Spinal cord (tissue), 10 donors: ENCODE data around the gene MORN2. TPM values are rescaled to one million over a fixed set of nuclear protein-coding genes. Genes with fewer than 3 reads are reported as not detected.

Source experiments
- DNase-seq, 6 donors: peaks; one replicate each; pipeline versions ENCODE4 v3.0.0 to v3.0.0-alpha.2; 2013 to 2015; ENCODE audit warnings: low spot score in 6 of 6, low read depth in 4 of 6
- H3K27ac ChIP-seq: one replicate; pipeline ENCODE4 v1.5.1; 2013; ENCODE audit warnings: low read depth, low read length, control low read depth
- H3K27me3 ChIP-seq: one replicate; pipeline ENCODE4 v1.6.1; 2013; ENCODE audit warnings: low read length; ENCODE audit not compliant: control insufficient read depth, insufficient read depth
- H3K36me3 ChIP-seq: one replicate; pipeline ENCODE4 v1.6.1; 2013; ENCODE audit warnings: low read length; ENCODE audit not compliant: control insufficient read depth, insufficient read depth
- H3K4me1 ChIP-seq: one replicate; pipeline ENCODE4 v1.6.1; 2013; ENCODE audit warnings: low read length; ENCODE audit not compliant: control insufficient read depth, insufficient read depth
- H3K4me3 ChIP-seq: one replicate; pipeline ENCODE4 v1.5.1; 2013; ENCODE audit warnings: low read depth, low read length, control low read depth
- H3K9me3 ChIP-seq: one replicate; pipeline ENCODE4 v1.6.1; 2013; ENCODE audit warnings: low read length; ENCODE audit not compliant: control insufficient read depth, insufficient read depth
- WGBS: methylation state at CpG from one replicate; pipeline ENCODE4 v1.1.5; 2013; ENCODE audit warnings: missing lambda C conversion rate; ENCODE audit not compliant: insufficient coverage; 5-methylcytosine and 5-hydroxymethylcytosine counted together
- polyA plus RNA-seq, 2 donors: library from polyadenylated mRNA; unstranded; fragments of 120-200 nt; gene quantifications; one replicate each; pipeline ENCODE4 v1.2.1, GENCODE V29; 2013; ENCODE audit not compliant: insufficient read length in 2 of 2
- total RNA-seq, 2 donors: library from RNA; depleted of rRNA in 1 of 2; stranded (reverse); fragments of 120-200 nt in 1 of 2; fragments of >200 nt in 1 of 2; gene quantifications; one replicate each; pipeline versions ENCODE4 v1.2.3 to v1.2.4, GENCODE V29; 2013 to 2014
- donor health status: healthy.

The MORN2 gene
- total and polyA plus RNA-seq, 4 donors: 16.7 to 60.2 (median 44.6) TPM

GRCh38 chr2:38850045-38850444, 25.7 kb upstream of the MORN2 start:
- Histone ChIP-seq H3K27me3 (no peaks in the 10 kb centered on the region), H3K36me3 (peaks cover 25% of the 10 kb centered on the region), H3K9me3 (no peaks in the 10 kb centered on the region), H3K27ac (no peak overlapping the region), H3K4me3 (no peak overlapping the region), H3K4me1 (no peaks in the 10 kb centered on the region)
- 100% methylated on average over 2 of the region's 3 CpGs for WGBS
- DNase-seq: no peak

- WGBS: no CpG with 5 or more reads among the region's 1 CpG
- Histone ChIP-seq H3K9me3 (no peaks in the 10 kb centered on the region), H3K27me3 (no peaks in the 10 kb centered on the region), H3K4me1 (no peaks in the 10 kb centered on the region), H3K4me3 (no peak overlapping the region), H3K36me3 (peaks cover 23% of the 10 kb centered on the region), H3K27ac (no peak overlapping the region)
- DNase-seq: no peak
Observed at GRCh38 chr2:38856165-38856564, 19.6 kb upstream of the MORN2 start.

DNA sequence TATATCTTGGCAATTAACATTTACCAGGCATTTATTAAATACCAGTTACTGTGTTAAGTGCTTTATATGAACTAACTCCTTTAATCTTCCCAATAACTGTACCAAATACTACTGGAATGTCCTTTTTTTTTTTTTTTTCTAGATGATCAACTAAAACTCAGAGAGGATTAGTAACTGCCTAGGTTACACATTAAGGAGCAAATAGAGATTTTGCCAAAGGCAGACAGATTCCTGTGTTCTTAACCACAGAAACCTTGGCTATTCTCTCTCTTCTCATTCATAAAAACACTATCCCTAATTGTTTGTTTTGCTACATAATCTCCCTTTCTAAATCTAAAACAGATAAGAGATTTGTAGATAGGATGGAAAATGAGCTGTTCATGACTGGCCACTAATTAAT, 13.3 kb upstream of the MORN2 start:
- no peaks in the 10 kb centered on the region for H3K27me3 ChIP-seq
- H3K4me1 ChIP-seq: no peaks in the 10 kb centered on the region
- peaks cover 18% of the 10 kb centered on the region for H3K36me3 ChIP-seq
- H3K9me3 ChIP-seq: no peaks in the 10 kb centered on the region
- no peak overlapping the region for H3K27ac ChIP-seq
- DNase-seq: no peak
- H3K4me3 ChIP-seq: no peak overlapping the region

- Histone ChIP-seq H3K27ac (no peak overlapping the region), H3K36me3 (peaks cover 20% of the 10 kb centered on the region), H3K4me3 (no peak overlapping the region), H3K27me3 (no peaks in the 10 kb centered on the region), H3K9me3 (no peaks in the 10 kb centered on the region), H3K4me1 (no peaks in the 10 kb centered on the region)
- DNase-seq: no peak
- WGBS: no CpG with 5 or more reads among the region's 2 CpGs
Observed at GRCh38 chr2:38863061-38863695, 12.6 kb upstream of the MORN2 start.

DNA sequence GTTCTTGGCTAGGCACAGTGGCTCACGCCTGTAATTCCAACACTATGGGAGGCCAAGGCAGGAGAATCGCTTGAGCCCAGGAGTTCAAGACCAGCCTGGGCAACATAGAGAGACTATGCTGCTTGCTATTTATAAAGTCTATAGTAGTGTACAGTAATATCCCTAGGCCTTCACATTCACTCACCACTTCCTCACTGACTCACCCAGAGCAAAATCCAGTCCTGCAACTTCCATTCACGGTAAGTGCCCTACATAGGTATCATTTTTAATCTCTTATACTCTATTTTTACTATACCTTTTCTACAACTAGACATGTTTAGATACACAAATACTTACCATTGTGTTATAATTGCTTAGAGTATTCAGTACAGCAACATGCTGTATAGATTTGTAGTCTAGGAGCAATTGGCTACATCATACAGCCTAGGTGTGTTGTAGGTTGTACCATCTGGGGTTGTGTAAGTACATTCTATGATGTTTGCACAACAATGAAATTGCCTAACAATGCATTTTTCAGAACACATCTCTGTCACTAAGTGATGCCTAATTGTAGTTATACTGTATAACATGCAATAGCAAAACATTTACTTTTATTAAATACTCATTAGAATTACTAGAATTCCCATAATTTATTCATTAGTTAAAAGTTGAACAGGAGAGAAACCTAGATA, 8.9 kb upstream of the MORN2 start:
- no peak for DNase-seq
- no peaks in the 10 kb centered on the region for H3K27me3 ChIP-seq
- H3K4me1 ChIP-seq: no peaks in the 10 kb centered on the region
- no peak overlapping the region for H3K27ac ChIP-seq
- no peak overlapping the region for H3K4me3 ChIP-seq
- WGBS: 100% methylated on average over 1 of the region's 3 CpGs
- H3K9me3 ChIP-seq: peaks cover 6% of the 10 kb centered on the region
- H3K36me3 ChIP-seq: peaks cover 13% of the 10 kb centered on the region

- peaks cover 6% of the 10 kb centered on the region for H3K9me3 ChIP-seq
- no CpG with 5 or more reads among the region's 3 CpGs for WGBS
- H3K27me3 ChIP-seq: no peaks in the 10 kb centered on the region
- no peak overlapping the region for H3K27ac ChIP-seq
- DNase-seq: no peak
- H3K36me3 ChIP-seq: peaks cover 7% of the 10 kb centered on the region
- no peaks in the 10 kb centered on the region for H3K4me1 ChIP-seq
- no peak overlapping the region for H3K4me3 ChIP-seq
Observed at GRCh38 chr2:38871432-38871831, 4.3 kb upstream of the MORN2 start.

GRCh38 chr2:38873763-38874162, 2.0 kb upstream of the MORN2 start:
- H3K27ac ChIP-seq: no peak overlapping the region
- H3K9me3 ChIP-seq: peaks cover 6% of the 10 kb centered on the region
- no peaks in the 10 kb centered on the region for H3K4me1 ChIP-seq
- WGBS: 83% methylated on average over 1 of the region's 5 CpGs
- no peaks in the 10 kb centered on the region for H3K27me3 ChIP-seq
- no peaks in the 10 kb centered on the region for H3K36me3 ChIP-seq
- no peak overlapping the region for H3K4me3 ChIP-seq
- DNase-seq: no peak

GRCh38 chr2:38875227-38875575, 575 bp upstream of the MORN2 start:
- peak overlapping the region; percentile 89 for H3K4me3 ChIP-seq
- H3K4me1 ChIP-seq: no peaks in the 10 kb centered on the region
- no peaks in the 10 kb centered on the region for H3K36me3 ChIP-seq
- H3K27ac ChIP-seq: peak overlapping the region; percentile 72
- under 1% methylated on average over 10 of the region's 10 CpGs for WGBS
- H3K9me3 ChIP-seq: peaks cover 4% of the 10 kb centered on the region
- no peaks in the 10 kb centered on the region for H3K27me3 ChIP-seq
- peak in 2 of 6 donors; percentile 6 to 29 for DNase-seq

- Histone ChIP-seq H3K9me3 (no peaks in the 10 kb centered on the region), H3K27me3 (no peaks in the 10 kb centered on the region), H3K4me3 (peak overlapping the region; percentile 89), H3K27ac (no peak overlapping the region), H3K4me1 (no peaks in the 10 kb centered on the region), H3K36me3 (no peaks in the 10 kb centered on the region)
- DNase-seq: no peak
- 42% methylated on average over 2 of the region's 10 CpGs for WGBS
Observed at GRCh38 chr2:38876407-38876806, 631 bp downstream of the MORN2 start.

DNA sequence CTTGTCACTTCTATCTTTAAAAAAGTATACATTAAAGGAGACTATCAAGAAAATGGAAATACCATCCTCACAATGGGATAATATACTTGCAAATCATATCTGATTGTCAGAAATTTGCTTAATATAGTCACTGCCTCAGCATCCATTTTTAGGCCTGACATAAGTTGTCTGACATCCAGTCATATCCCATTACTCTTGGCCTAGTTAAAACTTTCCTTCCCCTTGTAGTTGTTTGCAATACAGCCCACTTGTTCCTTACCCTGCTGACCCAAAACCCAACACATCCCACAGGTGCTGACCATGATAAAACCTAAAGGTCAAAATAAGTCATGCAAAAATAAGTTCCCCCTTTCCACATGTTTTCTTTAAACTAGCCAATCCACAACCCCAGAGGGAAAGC, 10.3 kb downstream of the MORN2 start:
- no peaks in the 10 kb centered on the region for H3K27me3 ChIP-seq
- DNase-seq: no peak
- no peaks in the 10 kb centered on the region for H3K36me3 ChIP-seq
- no peak overlapping the region for H3K27ac ChIP-seq
- no peaks in the 10 kb centered on the region for H3K9me3 ChIP-seq
- no peak overlapping the region for H3K4me3 ChIP-seq
- H3K4me1 ChIP-seq: no peaks in the 10 kb centered on the region
